Stimulated activated CD8-positive, alpha-beta memory T cell treated with anti-CD3 and anti-CD28 coated beads, Interleukin-4, amount 100 ng/mL, for 1 hour (primary cell): ENCODE data around the gene TBC1D3D.
"Not testable (repeated sequence)": the region's sequence is repeated elsewhere in the genome, so short reads cannot be mapped to it uniquely, and the experiment has no call there.

Source experiments
- DNase-seq, 2 donors: peaks; one replicate each; pipeline ENCODE4 v3.0.0-alpha.2; 2020; ENCODE audit warnings: low read depth in 2 of 2, low spot score in 1 of 2

The TBC1D3D gene

DNA sequence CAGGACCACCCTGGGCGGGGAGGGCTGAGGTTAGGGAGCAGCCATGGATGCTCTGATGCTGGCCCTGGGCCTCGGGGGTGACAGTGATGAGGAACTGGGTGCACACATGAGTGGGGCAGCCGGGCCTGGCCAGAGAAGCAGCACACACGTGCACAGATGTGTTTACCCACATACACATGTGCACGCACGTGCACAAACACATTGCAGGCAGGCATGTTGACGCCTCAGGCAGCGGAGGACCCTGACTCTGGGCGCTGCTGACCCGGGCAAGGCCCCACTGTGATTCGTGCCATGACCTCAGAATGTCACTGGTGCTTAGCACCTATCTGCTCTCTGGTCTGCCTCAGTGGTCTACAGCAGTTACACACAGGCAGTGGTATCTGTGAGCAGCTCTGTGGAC, at the start of gene TBC1D3D:
Gene TBC1D3D, plus strand, starts transcription at position 301 of the 400 bp plus-strand sequence. CDS start 1,585 bp downstream, outside the sequence.
- not testable (repeated sequence) for DNase-seq

DNA sequence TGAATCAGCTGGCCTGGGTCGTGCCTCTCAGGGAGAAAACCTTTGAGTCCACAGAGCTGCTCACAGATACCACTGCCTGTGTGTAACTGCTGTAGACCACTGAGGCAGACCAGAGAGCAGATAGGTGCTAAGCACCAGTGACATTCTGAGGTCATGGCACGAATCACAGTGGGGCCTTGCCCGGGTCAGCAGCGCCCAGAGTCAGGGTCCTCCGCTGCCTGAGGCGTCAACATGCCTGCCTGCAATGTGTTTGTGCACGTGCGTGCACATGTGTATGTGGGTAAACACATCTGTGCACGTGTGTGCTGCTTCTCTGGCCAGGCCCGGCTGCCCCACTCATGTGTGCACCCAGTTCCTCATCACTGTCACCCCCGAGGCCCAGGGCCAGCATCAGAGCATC, 14.8 kb upstream of the TBC1D3D start, which contains the start of gene TBC1D3L:
Gene TBC1D3L, minus strand, starts transcription at position 101 of the 400 bp plus-strand sequence. CDS start 1,540 bp downstream, outside the sequence.
- DNase-seq: not testable (repeated sequence)
